ENCODE measurements around the gene TRAPPC2. TPM values are rescaled to one million over a fixed set of nuclear protein-coding genes. Genes with fewer than 3 reads are reported as not detected.
"Not testable (repeated sequence)": the region's sequence is repeated elsewhere in the genome, so short reads cannot be mapped to it uniquely, and the experiment has no call there.

Gene TRAPPC2
- total and polyA plus RNA-seq, 12 donors = 4.3 to 20.5 (median 11.0) TPM

DNA sequence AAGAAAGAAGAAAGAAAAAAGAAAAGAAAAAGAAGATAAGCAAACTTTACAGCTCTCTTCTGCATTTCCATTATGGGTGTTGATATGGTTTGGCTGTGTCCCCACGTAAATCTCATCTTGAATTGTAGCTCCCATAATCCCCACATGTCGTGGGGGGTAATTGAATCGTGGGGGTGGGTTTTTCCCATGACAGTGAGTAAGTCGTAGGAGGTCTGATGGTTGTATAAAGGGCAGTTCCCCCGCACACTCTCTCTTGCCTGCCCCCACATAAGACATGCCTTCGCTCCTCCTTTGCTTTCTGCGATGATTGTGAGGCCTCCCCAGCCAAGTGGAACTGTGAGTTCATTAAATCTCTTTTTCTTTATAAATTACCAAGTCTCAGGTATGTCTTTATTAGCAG lies 52.8 kb downstream of the TRAPPC2 start:
- whole genome bisulfite sequencing, 4 donors = 76 to 94% (median 82%) methylated on average over 7 of the region's 7 CpGs
- Histone ChIP-seq H3K36me3 (replicated peaks in 1 of 2) (no peaks in the 10 kb centered on the region), H3K4me3 (no peak overlapping the region), H3K9me3 (replicated peaks in 1 of 3) (no peaks in the 10 kb centered on the region), H3K4me1 (replicated peaks in 1 of 2) (no peaks in the 10 kb centered on the region), H3K27ac (no peak overlapping the region), H3K27me3 (no peaks in the 10 kb centered on the region)
- DNase-seq = no peak
- no peak for TF ChIP-seq POLR2A (IDR thresholded peaks at IDR 0.05)
- TF ChIP-seq, protein P1, sequence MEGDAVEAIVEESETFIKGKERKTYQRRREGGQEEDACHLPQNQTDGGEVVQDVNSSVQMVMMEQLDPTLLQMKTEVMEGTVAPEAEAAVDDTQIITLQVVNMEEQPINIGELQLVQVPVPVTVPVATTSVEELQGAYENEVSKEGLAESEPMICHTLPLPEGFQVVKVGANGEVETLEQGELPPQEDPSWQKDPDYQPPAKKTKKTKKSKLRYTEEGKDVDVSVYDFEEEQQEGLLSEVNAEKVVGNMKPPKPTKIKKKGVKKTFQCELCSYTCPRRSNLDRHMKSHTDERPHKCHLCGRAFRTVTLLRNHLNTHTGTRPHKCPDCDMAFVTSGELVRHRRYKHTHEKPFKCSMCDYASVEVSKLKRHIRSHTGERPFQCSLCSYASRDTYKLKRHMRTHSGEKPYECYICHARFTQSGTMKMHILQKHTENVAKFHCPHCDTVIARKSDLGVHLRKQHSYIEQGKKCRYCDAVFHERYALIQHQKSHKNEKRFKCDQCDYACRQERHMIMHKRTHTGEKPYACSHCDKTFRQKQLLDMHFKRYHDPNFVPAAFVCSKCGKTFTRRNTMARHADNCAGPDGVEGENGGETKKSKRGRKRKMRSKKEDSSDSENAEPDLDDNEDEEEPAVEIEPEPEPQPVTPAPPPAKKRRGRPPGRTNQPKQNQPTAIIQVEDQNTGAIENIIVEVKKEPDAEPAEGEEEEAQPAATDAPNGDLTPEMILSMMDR (IDR thresholded peaks at IDR 0.05) = no peak
- intact Hi-C loops (cut with DNase I) = no loop called here

DNA sequence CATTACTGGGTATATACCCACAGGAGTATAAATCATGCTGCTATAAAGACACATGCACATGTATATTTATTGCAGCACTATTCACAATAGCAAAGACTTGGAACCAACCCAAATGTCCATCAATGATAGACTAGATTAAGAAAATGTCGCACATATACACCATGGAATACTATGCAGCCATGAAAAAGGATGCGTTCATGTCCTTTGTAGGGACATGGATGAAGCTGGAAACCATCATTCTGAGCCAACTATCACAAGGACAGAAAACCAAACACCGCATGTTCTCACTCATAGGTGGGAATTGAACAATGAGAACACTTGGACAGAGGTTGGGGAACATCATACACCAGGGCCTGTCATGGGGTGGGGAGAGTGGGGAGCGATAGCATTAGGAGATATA lies 54.7 kb downstream of the TRAPPC2 start:
- H3K9me3 ChIP-seq (replicated peaks in 1 of 3); DNase-seq; H3K27me3 ChIP-seq; intact Hi-C loops (cut with DNase I); H3K36me3 ChIP-seq (replicated peaks in 1 of 2); H3K4me3 ChIP-seq; H3K4me1 ChIP-seq (replicated peaks in 1 of 2); H3K27ac ChIP-seq: not testable (repeated sequence)
- 88 to 98% (median 94%) methylated on average over 3 to 4 of the region's 4 CpGs for WGBS, 4 donors

DNA sequence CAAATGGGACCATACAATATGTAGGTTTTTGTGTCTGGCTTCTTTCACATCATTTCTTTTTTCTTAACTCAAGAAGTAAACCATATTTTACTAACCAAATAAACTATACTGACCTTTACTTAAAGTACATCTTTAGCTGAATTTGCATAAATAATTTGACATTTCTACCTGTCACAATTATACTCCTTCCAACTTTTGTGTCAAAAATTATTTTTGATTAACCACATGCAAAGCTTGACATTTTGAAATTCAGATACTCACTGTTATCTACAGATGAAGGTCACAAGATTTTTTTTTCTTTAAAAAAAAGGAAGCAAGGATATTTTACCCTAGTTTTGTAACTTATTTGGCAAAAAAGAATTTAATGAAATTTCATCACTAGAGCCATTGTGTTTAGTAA lies 57.5 kb downstream of the TRAPPC2 start:
- no peak overlapping the region for H3K4me3 ChIP-seq
- H3K4me1 ChIP-seq (replicated peaks in 1 of 2) = no peaks in the 10 kb centered on the region
- no peaks in the 10 kb centered on the region for H3K9me3 ChIP-seq (replicated peaks in 1 of 3)
- intact Hi-C loops (cut with DNase I) = no loop called here
- no peak for DNase-seq
- H3K36me3 ChIP-seq (replicated peaks in 1 of 2) = no peaks in the 10 kb centered on the region
- H3K27ac ChIP-seq = no peak overlapping the region
- no peak for TF ChIP-seq POLR2A (IDR thresholded peaks at IDR 0.05)
- TF ChIP-seq, protein P1 (IDR thresholded peaks at IDR 0.05) = no peak
- H3K27me3 ChIP-seq = peaks cover 4% of the 10 kb centered on the region

DNA sequence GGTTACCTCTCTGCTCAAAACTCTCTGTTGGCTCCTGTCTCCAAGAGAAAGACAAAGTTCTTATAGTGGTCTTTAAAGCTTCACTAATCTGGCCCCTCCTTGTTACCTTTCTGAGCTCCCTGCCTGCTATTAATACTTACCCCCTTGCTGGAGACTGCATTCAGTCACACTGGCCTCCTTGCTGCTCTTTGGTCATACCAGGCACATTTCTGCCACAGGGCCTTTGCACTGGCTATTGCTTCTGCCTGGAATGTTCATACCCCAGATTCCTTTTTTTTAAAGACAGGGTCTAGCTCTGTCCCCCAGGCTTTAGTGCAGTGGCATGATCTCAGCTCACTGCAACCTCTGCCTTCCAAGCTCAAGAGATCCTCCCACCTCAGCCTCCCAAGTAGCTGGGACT lies 61.4 kb downstream of the TRAPPC2 start:
- intact Hi-C loops (cut with DNase I) = no loop called here
- Histone ChIP-seq H3K36me3 (replicated peaks in 1 of 2) (no peaks in the 10 kb centered on the region), H3K27ac (no peak overlapping the region), H3K4me3 (no peak overlapping the region), H3K9me3 (replicated peaks in 1 of 3) (no peaks in the 10 kb centered on the region), H3K27me3 (peaks cover 4% of the 10 kb centered on the region), H3K4me1 (replicated peaks in 1 of 2) (peaks cover 0 to 3% of the 10 kb centered on the region in 2 donors)
- no peak for DNase-seq
- TF ChIP-seq, protein P1 (IDR thresholded peaks at IDR 0.05) = no peak
- TF ChIP-seq POLR2A (IDR thresholded peaks at IDR 0.05) = no peak

DNA sequence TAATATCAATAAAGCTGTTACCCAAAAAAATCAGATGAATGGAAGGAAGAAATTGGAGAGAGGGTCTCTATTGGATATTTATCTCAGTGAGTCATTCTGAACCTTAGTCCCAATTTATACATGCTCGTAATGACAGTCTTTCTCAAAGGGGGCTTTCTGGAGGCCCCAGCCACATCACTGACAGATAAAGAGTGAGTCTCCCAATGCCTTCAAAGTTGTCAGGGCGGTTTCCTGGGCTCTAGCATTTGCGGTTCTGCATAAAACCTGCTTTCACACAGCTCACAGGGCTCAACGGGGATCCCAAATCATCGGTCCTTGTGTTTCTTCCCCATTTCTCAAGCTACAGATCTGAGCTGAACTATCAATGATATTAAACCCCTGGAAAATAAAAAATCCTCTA lies 64.2 kb downstream of the TRAPPC2 start:
- Histone ChIP-seq H3K9me3 (replicated peaks in 1 of 3) (no peaks in the 10 kb centered on the region), H3K27me3 (peaks cover 4% of the 10 kb centered on the region), H3K36me3 (replicated peaks in 1 of 2) (no peaks in the 10 kb centered on the region), H3K27ac (no peak overlapping the region), H3K4me1 (replicated peaks in 1 of 2) (peaks cover 0 to 13% of the 10 kb centered on the region in 2 donors), H3K4me3 (no peak overlapping the region)
- 79 to 97% (median 89%) methylated on average over 5 of the region's 5 CpGs for WGBS, 4 donors
- no peak for TF ChIP-seq POLR2A (IDR thresholded peaks at IDR 0.05)
- TF ChIP-seq, protein P1 (IDR thresholded peaks at IDR 0.05) = no peak
- no peak for DNase-seq
- intact Hi-C loops (cut with DNase I) = no loop called here

DNA sequence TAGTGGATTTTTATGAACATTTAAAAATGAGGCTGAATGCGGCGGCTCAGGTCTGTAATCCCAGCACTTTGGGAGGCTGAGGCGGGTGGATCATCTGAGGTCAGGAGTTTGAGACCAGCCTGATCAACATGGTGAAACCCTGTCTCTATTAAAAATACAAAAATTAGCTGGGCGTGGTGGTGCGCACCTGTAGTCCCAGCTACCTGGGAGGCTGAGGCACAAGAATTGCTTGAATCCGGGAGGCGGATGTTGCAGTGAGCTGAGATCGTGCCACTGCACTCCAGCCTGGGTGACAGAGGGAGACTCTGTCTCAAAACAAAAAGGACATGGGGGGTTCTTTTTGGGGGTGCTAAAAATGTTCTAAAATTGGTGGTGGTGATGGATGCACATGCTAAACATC lies 64.7 kb downstream of the TRAPPC2 start:
- H3K9me3 ChIP-seq (replicated peaks in 1 of 3); H3K36me3 ChIP-seq (replicated peaks in 1 of 2); H3K27me3 ChIP-seq; H3K4me3 ChIP-seq; DNase-seq; intact Hi-C loops (cut with DNase I): not testable (repeated sequence)
- 94 to 97% (median 96%) methylated on average over 8 of the region's 8 CpGs for WGBS, 4 donors
- Histone ChIP-seq H3K4me1 (replicated peaks in 1 of 2) (peaks cover 0 to 13% of the 10 kb centered on the region in 2 donors), H3K27ac (peak overlapping the region in 3 of 5 donors; percentile 39 to 69 (median 49))

Data from adrenal gland (tissue), 12 donors.